Stromal cell of bone marrow (primary cell): ENCODE measurements around the gene MCUR1.
A peak's percentile ranks its signal among the peaks of the same experiment; 100 is the strongest.
"Not testable (repeated sequence)": the region's sequence is repeated elsewhere in the genome, so short reads cannot be mapped to it uniquely, and the experiment has no call there.

Experiments
- DNase-seq: peaks from one replicate; pipeline ENCODE4 v3.0.0-alpha.2; 2012; ENCODE audit warnings: low read depth

Gene MCUR1

GRCh38 chr6:13814176-13814937 is at the start of gene MCUR1:
Gene MCUR1 (minus strand): TSS chr6:13814557. CDS start chr6:13814429, 128 bp downstream.
- peak; percentile 78 for DNase-seq

GRCh38 chr6:13863699-13864155 is 49.4 kb upstream of the MCUR1 start:
- no peak for DNase-seq

GRCh38 chr6:13860556-13861185 is 46.3 kb upstream of the MCUR1 start:
- not testable (repeated sequence) for DNase-seq

GRCh38 chr6:13859871-13860555 is 45.7 kb upstream of the MCUR1 start:
- no peak for DNase-seq

GRCh38 chr6:13854716-13855250 is 40.4 kb upstream of the MCUR1 start:
- no peak for DNase-seq

- DNase-seq: no peak
Measured at GRCh38 chr6:13853871-13854270, 39.5 kb upstream of the MCUR1 start.

GRCh38 chr6:13851803-13852202 is 37.4 kb upstream of the MCUR1 start:
- DNase-seq: no peak

GRCh38 chr6:13851330-13851729 is 37.0 kb upstream of the MCUR1 start:
- no peak for DNase-seq

- DNase-seq: not testable (repeated sequence)
Measured at GRCh38 chr6:13850690-13851089, 36.3 kb upstream of the MCUR1 start.

GRCh38 chr6:13848522-13849150 is 34.3 kb upstream of the MCUR1 start:
- no peak for DNase-seq

- no peak for DNase-seq
Measured at GRCh38 chr6:13847326-13848050, 33.1 kb upstream of the MCUR1 start.

- no peak for DNase-seq
Measured at GRCh38 chr6:13846841-13847240, 32.5 kb upstream of the MCUR1 start.

GRCh38 chr6:13841936-13842335 is 27.6 kb upstream of the MCUR1 start:
- no peak for DNase-seq

GRCh38 chr6:13838616-13839015 is 24.3 kb upstream of the MCUR1 start:
- no peak for DNase-seq

- DNase-seq: no peak
Measured at GRCh38 chr6:13836170-13836569, 21.8 kb upstream of the MCUR1 start.

GRCh38 chr6:13834790-13835189 is 20.4 kb upstream of the MCUR1 start:
- DNase-seq: no peak

GRCh38 chr6:13834018-13834417 is 19.7 kb upstream of the MCUR1 start:
- DNase-seq: not testable (repeated sequence)

- no peak for DNase-seq
Measured at GRCh38 chr6:13832778-13833177, 18.4 kb upstream of the MCUR1 start.

GRCh38 chr6:13831615-13832014 is 17.3 kb upstream of the MCUR1 start:
- no peak for DNase-seq

- DNase-seq: no peak
Measured at GRCh38 chr6:13830803-13831202, 16.4 kb upstream of the MCUR1 start.

- DNase-seq: not testable (repeated sequence)
Measured at GRCh38 chr6:13829419-13829818, 15.1 kb upstream of the MCUR1 start.
